ENCODE measurements around the gene FBXO30.

DNA sequence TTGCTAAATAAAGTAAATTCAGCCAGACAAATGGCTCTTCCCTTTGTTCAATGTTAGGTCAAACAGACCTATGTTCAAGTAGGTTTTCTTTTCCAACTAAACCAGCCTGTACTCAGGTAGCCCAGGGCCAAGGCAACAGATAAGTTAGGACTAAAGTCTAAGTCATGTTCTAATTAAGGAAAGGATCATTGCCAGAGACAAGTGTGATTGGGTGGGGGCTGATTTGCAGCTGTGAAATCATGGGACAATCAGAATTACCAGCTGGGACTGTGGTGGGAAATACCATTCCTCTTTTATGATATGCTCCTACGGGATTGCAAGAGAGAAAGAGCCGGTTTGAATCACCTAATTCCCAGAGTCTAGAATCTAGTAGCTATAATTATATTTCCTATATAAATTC lies 4.2 kb upstream of the FBXO30 start:
- TF ChIP-seq, protein P1, sequence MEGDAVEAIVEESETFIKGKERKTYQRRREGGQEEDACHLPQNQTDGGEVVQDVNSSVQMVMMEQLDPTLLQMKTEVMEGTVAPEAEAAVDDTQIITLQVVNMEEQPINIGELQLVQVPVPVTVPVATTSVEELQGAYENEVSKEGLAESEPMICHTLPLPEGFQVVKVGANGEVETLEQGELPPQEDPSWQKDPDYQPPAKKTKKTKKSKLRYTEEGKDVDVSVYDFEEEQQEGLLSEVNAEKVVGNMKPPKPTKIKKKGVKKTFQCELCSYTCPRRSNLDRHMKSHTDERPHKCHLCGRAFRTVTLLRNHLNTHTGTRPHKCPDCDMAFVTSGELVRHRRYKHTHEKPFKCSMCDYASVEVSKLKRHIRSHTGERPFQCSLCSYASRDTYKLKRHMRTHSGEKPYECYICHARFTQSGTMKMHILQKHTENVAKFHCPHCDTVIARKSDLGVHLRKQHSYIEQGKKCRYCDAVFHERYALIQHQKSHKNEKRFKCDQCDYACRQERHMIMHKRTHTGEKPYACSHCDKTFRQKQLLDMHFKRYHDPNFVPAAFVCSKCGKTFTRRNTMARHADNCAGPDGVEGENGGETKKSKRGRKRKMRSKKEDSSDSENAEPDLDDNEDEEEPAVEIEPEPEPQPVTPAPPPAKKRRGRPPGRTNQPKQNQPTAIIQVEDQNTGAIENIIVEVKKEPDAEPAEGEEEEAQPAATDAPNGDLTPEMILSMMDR (conservative IDR thresholded peaks at IDR 0.05; ENCODE audit: low read depth, low read length) = no peak
- TF ChIP-seq EZH2 (IDR thresholded peaks at IDR 0.05; ENCODE audit: borderline replicate concordance, low read depth, low read length, poor library complexity, severe bottlenecking) = no peak

Data from A673 (cell line).